Mesenteric fat pad (tissue), 1 donor: ENCODE results near the gene GOLGA2. TPM values are rescaled to one million over a fixed set of nuclear protein-coding genes. Genes with fewer than 3 reads are reported as not detected.

Experiments used
- DNase-seq: peaks from one replicate; pipeline ENCODE4 v3.0.0-alpha.2; 2020; ENCODE audit warnings: low spot score
- long read RNA-seq: library from polyadenylated mRNA; unstranded; transcript quantifications from one replicate; pipeline ENCODE4 v2.0.0, GENCODE V29; 2020
- total RNA-seq: library from RNA; stranded (reverse); fragmentation: NEBNext Ultra II Directional; extraction: Animal tissue kit (Norgen Biotek cat#: 25700); gene quantifications from one replicate; pipeline ENCODE4 v1.2.1, GENCODE V29; 2021
- donor health status: DM: yes; HTN: yes; CAD: no.

Gene GOLGA2, protein sequence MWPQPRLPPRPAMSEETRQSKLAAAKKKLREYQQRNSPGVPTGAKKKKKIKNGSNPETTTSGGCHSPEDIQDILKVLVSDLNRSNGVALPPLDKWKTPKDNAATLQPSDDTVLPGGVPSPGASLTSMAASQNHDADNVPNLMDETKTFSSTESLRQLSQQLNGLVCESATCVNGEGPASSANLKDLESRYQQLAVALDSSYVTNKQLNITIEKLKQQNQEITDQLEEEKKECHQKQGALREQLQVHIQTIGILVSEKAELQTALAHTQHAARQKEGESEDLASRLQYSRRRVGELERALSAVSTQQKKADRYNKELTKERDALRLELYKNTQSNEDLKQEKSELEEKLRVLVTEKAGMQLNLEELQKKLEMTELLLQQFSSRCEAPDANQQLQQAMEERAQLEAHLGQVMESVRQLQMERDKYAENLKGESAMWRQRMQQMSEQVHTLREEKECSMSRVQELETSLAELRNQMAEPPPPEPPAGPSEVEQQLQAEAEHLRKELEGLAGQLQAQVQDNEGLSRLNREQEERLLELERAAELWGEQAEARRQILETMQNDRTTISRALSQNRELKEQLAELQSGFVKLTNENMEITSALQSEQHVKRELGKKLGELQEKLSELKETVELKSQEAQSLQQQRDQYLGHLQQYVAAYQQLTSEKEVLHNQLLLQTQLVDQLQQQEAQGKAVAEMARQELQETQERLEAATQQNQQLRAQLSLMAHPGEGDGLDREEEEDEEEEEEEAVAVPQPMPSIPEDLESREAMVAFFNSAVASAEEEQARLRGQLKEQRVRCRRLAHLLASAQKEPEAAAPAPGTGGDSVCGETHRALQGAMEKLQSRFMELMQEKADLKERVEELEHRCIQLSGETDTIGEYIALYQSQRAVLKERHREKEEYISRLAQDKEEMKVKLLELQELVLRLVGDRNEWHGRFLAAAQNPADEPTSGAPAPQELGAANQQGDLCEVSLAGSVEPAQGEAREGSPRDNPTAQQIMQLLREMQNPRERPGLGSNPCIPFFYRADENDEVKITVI
- 130 TPM for total RNA-seq
- long read RNA-seq, full-length matches to known transcripts = 4 of 35 reads
- long read RNA-seq, partial matches to known transcripts = 18 of 35 reads
- long read RNA-seq, other reads (novel, unspliced or antisense) = 13 of 35 reads

DNA sequence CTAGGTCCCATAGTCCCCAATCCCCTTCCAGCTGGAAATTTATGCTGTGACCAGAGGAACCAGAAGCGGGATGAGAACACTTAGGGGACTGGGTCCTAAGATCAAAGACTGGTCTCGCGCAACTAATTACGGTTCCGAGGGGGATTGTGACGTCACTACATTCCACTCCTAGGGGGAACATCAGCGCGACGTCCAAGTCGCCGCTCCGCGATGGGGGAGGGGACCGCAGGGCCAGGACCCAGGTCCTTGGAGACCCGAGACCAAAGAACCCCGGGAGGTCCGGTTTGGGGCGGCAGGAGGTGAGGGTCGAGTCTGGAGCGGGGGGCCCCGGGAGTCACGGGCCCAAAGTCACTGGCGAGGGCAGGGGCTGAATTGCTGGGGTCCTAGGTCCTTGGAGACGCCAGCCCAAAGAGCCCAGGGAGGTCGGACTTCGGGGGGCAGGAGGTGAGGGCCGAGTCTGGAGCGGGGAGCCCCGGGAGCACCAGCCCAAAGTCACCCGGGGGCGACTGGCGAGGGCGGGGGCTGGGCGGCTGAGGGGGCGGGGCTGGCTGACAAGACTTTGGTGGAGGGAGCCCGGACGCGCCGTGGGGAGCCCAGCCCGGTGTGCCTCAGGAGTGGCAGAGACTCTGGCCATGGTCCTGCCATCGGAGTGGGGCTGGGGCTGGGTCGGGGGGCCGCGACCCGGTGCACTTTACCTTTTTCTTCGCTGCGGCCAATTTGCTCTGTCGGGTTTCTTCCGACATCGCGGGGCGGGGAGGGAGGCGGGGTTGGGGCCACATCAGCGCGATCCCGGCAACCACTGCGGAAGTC is at the start of gene GOLGA2:
TSS of gene GOLGA2 (minus strand) at position 810 of the 810 bp plus-strand sequence. CDS start at position 779, 31 bp downstream.
- no peak for DNase-seq

DNA sequence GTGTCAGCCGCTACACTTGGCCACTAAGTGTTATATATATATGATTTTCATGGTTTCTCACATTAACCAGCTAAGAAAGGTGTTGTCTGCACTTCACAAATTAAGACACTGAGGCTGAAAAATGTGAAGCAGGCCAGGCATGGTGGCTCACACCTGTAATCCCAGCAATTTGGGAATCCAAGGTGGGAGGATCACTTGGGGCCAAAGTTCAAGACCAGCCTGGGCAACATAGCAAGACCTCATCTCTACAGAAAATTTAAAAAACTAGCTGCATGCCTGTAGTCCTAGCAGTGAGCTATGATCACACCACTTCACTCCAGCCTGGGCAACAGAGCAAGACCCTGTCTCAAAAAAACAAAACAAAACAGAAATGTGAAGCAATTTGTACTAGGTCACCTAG is 48.6 kb upstream of the GOLGA2 start:
- DNase-seq = no peak

DNA sequence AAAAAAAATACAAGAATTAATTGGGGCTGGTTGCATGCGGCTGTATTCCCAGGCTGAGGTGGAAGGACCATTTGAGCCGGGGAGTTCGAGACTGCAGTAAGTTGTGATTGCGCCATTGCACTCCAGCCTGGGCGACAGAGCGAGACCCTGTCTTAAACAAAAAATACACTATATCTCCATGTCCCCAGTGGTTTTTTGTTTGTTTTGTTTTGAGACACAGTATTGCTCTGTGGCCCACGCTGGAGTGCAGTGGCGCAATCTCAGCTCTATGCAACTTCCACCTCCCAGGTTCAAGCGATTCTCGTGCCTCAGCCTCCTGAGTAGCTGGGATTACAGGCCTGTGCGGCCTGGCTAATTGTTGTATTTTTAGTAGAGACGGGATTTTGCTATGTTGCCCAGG is 48.0 kb upstream of the GOLGA2 start:
- no peak for DNase-seq

DNA sequence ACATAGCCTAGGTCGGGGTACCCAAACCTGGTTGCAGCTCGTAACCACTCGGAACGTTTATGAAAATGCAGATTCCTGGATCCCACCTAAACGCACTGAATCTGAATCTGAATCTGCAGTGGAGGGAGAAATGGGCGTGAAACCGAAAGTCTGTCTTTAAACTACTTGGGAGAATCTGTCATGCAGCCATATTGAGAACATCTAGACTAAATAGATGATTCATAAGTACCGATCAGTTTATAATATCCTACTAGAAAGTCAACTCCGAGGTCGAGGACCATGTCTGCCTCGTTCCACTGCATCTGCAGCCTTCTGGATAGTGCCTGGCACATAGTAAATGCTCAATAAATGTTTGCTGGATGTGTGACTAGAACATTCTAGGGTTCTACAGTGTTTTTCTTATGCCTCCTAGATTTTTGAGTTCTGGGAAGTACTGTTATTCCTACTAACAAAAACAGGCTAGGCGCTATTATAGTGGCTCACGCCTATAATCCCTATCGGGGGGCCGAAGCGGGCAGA is 47.5 kb upstream of the GOLGA2 start:
- no peak for DNase-seq

DNA sequence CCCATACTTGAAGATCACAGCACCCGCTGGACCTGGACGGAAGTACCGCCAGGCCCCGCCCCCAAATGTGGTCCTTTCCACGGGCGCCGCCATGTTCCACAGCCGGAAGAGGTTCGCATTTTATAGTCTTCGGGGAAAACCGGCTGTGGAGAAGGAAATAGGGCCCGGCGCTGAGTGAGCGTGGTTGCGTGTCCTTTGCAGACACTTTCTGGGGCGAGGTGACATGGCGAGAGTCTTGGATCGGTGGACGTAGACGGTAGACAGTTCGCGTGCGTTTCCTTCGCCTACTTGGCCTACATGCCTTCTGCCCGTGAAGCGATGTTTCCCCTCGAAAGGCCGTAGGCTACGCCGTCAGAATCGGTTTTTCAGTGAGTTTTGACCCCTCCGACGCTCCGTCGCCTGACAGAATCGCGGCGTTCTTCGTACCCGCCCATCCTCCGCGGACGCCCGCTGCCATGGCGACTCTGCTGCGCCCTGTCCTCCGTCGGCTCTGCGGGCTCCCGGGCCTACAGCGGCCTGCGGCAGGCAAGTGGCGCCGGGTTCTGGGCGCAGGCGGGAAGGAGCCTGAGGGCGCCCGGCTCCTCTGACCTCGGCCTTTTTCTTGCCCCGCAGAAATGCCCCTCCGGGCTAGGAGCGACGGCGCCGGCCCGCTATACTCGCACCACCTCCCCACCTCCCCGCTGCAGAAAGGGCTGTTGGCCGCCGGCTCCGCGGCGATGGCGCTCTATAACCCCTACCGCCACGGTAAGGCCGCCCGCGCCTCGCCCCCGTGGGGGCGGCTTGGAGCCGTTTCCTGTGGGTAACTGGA is 46.8 kb upstream of the GOLGA2 start, which contains the start of the genes COQ4 and TRUB2:
TSS of gene COQ4 (plus strand) at position 436 of the 808 bp plus-strand sequence. CDS start at position 456, 20 bp downstream.
TSS of gene TRUB2 (minus strand) at position 44 of the 808 bp plus-strand sequence. CDS start at position 5, 39 bp downstream.
- peak; percentile 96 for DNase-seq

DNA sequence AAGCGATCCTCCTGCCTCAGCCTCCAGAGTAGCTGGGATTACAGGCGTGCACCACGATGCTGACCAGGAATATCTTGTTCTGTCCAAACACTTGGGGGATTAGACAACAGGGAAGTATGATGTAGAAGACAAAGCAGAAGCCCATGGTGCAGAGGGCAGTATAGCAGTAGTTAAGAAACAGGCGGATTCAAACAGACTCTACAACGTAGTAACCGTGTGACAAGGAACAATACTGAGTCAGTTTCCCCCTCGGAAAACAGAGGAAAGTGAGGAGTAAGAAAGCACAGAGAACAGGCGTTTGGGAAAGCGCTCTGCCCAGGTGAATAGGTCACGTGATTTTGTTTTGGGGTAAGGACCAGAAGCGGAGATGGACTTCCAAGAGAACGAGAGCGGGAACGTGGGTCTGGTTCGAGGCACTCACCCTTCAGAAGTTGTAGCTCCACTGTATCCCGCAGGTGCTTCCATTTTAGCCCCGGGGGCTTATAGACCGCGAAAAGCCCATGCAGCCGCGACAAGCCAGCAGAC is 46.1 kb upstream of the GOLGA2 start:
- DNase-seq = no peak

DNA sequence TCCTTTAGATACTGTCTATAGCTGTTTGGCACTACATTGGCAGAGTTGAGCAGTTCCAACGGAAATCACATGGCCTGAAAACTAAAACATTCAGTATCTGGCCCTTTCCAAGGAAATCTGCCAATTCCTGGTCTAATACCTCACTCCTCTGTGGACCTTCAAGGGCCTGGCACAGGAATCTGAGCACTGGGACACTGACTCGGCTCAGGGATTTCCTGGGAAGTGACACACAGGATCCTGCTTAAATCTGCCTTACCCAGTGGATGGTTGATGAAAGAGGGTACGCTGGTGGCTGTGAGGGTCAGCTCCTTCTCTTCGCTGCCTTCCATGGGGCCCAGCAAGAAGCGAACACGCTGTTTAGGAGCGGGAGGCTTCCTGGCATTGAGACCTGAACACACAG is 45.5 kb upstream of the GOLGA2 start:
- DNase-seq = no peak

DNA sequence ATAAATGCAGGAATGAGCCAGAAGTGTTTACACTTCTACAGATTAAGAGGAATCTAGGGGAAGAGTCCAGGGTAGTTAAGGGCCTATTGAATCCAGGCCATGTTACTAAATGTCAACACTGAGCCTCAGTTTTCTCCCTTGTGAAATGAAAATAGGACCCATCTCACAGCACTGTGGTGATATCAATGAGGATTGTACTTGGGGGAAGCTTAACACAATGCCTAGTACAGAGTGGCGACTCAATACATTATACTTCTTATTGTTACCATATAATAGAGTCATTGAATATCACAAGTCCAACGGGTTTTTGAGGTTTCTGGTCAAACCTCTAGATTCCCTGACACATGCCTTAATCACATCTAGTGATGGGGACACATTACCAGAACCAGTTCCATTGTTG is 41.8 kb upstream of the GOLGA2 start:
- DNase-seq = no peak

DNA sequence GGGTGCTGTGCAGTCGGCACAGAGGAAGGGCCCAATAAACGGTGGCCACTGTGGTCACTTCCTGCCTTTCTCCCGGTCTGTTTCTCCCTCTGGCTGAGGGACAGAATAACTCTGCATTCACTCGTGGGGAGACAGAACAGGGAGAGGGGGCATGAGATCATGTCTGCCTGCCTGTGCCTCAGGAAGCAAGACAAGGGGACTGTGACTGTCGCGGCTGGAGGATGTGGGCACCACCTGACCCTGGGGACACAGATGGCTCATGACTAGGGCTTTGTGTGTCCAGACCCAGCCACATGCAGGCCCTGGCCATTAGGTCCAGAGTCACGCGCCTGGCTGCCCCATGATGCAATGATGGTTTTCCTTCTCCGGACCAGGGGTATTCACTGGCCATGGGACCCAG is 40.6 kb upstream of the GOLGA2 start:
- DNase-seq = no peak

DNA sequence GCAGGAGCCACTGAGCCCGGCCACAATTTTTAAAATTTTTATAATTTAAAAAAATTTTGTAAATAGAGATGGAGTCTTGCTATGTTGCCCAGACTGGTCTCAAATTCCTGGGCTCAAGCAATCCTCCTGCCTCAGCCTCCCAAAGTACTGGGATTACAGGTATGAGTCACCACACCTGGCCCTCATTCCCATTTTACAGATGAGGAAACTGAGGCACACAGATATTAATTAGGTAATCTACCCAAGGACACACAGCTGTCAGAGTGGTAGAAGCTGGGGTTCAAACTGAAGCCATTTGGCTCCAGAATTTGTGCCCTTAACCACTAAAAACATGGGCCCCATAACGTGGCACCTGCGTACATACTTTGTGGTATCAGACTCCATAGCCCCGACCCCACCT is 38.9 kb upstream of the GOLGA2 start:
- DNase-seq = no peak

DNA sequence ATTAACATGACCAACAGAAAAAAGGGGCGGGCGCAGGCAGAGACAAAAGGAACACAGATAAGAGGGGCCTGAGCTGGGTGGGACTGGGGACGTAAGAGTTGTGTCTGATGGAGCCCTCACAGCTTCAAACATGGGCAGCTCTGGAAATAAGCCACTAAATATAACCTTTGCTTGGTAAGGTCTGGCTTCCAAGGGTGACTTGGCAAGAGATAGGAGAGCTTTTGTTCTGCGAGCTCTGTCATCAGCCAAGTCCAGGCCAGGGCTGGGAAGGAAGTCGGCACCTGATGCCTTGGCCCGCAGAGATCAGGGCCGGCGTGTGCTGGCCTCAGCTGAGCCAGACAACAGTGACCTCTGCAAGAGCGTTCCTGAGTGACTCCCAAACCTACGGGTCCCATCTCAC is 34.7 kb upstream of the GOLGA2 start:
- DNase-seq = no peak

DNA sequence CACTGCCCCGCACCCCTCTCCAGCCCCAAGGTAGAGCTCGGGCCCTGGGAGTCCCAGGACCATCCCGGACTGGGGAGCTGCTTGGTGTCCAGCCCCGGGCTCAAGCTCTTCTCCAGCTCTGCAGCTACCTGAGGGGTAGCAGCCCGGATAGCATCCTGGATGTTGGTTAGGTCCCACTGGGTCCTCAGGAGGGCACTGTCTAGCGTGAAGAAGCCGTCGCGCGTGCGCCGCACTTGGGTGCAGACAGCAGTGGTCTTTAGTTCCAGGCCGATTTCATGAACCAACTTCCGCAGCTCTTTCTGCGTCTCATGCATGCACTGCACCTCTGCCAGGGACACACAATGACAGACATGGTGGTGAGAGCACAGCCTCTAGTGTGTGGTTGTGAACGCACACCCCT is 33.7 kb upstream of the GOLGA2 start:
- no peak for DNase-seq

DNA sequence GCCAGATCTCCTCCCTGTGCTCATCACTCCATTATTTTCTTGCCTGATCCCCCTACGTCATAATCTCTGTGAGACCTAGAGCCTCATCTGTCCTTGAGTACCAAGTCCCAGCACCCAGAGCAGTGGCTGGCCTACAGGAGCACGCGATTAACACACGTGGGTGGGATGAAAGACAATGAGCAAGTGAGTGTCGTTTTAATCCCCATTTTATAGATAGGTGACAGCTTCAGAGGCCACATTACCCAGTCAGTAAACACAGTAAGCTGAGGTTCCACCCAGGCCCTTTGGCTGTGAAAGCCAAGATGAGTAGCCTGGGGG is 29.1 kb upstream of the GOLGA2 start:
- DNase-seq = no peak

DNA sequence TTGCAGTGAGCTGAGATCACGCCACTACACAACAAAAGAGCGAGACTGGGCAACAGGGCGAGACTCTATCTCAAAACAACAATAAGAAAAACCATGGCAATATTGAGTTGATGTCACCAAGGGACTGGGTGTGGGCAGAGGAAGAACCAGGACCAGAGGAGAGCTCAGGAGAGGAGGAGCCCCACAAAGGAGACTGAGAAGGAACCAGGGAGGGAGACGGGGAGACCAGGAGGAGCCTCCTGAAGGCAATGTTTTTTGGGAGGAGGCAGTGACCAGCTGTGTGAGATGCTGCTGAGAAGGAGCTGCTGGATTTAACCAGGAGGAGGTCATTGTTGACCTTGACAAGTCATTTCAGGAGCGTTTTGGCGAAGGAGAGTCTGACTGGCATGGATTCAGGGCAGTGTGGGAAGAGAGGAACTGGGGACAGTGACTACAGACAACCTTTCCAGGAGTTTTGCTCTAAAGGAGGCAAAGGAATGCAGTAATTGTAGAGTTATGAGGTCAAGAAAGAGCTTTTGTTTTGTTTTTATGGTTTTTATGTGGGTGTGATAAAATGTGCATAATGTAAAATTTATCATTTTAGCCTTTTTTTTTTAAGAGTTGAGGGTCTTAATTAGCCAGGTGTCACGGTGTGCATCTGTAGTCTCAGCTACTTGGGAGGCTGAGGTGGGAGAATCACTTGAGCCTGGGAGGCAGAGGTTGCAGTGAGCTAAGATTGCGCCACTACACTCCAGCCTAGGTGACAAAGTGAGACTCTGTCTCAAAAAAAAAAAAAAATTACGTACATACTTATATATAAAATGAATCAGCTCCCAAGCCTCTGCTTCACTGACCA is 28.5 kb upstream of the GOLGA2 start:
- no peak for DNase-seq

DNA sequence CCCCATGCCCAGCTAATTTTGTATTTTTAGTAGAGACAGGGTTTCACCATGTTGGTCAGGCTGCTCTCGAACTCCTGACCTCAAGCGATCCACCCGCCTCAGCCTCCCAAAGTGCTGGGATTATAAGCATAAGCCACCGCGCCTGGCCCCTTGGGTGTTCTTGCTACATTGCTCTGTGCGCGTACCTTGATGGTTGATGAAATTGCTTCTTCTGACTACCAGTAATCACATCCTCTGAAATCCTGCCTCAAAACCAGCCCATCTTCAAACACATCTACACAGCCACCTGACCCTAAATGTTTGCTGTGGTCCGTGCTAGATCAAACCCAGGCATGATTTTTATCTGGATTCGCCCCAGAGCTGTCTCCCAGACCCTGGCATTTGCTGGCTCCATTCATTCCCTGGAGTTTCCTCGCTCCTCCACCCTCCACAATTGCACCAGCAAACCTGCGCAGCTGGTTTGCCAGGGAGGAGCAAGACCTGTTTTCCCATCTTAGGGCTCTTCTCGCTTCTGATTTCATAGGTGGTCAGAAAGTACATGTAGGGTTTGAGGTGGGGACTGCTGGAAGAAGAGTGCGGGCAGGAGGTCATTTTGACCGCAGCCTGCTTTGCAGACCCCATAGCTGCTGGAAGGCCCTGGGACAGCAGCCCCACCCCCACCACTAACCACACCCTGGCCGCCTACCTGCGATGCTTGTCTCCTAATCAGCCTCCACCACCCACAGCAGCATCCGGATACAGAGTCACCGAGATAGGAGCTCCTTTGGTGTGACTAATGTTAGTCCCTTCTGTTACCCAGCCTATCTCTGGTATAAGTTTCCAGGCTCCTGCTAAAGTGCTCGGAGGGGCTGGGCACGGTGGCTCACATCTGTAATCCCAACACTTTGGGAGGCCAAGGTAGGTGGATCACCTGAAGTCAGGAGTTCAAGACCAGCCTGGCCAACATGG is 23.0 kb upstream of the GOLGA2 start:
- no peak for DNase-seq

DNA sequence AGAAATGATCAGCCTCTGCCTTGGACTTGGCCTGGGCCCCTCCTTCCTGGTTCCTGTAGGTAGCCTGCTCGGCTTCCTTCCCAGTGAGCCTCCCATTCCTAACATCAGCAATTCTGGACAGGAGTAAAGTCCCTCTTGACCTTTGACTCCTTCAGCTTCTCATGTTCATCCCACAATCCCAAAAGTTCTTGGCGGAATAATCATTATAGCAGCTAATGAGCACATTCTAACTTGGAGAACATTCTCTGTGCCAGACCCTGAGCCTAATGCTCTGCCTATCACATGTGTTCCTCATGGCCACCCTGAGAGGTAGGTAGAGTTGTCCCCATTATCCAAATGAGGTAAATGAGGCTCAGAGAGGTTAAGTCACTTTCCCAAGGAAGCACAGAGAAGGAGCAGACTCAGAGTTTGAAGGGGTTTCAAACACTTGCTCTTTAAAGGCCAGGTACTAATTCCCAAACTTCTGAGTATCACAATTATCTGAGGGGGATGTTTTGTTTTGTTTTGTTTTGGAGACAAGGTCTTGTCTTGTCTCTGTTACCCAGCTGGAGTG is 21.5 kb upstream of the GOLGA2 start:
- DNase-seq = no peak
